Measurements from ENCODE around the gene LRRC8C. TPM values are rescaled to one million over a fixed set of nuclear protein-coding genes. Genes with fewer than 3 reads are reported as not detected.

The LRRC8C gene
- total RNA-seq, 1 donor from 2014 or later, result 9.8 TPM

GRCh38 chr1:89727517-89728312 is 94.8 kb downstream of the LRRC8C start:
- no peak for DNase-seq (ENCODE audit: low read depth)
- no peak overlapping the region for H3K4me3 ChIP-seq (ENCODE audit: low read depth, low read length)
- no peak for TF ChIP-seq CTCF (conservative IDR thresholded peaks at IDR 0.05; ENCODE audit: low read depth, low read length)

GRCh38 chr1:89728381-89728780 is 95.5 kb downstream of the LRRC8C start:
- no peak overlapping the region for H3K4me3 ChIP-seq (ENCODE audit: low read depth, low read length)
- no peak for DNase-seq (ENCODE audit: low read depth)
- no peak for TF ChIP-seq CTCF (conservative IDR thresholded peaks at IDR 0.05; ENCODE audit: low read depth, low read length)

GRCh38 chr1:89732206-89732605 is 99.3 kb downstream of the LRRC8C start:
- H3K4me3 ChIP-seq (ENCODE audit: low read depth, low read length), result no peak overlapping the region

GRCh38 chr1:89732643-89733222 is 99.8 kb downstream of the LRRC8C start:
- no peak for DNase-seq (ENCODE audit: low read depth)
- TF ChIP-seq CTCF (conservative IDR thresholded peaks at IDR 0.05; ENCODE audit: low read depth, low read length), result no peak
- no peak overlapping the region for H3K4me3 ChIP-seq (ENCODE audit: low read depth, low read length)

More at GRCh38 chr1:89732206-89732605, 99.3 kb downstream of the LRRC8C start:
- no peak for DNase-seq (ENCODE audit: low read depth)
- TF ChIP-seq CTCF (conservative IDR thresholded peaks at IDR 0.05; ENCODE audit: low read depth, low read length), result no peak

GRCh38 chr1:89733748-89734147 is 100.8 kb downstream of the LRRC8C start:
- TF ChIP-seq CTCF (conservative IDR thresholded peaks at IDR 0.05; ENCODE audit: low read depth, low read length), result no peak

GRCh38 chr1:89734442-89734841 is 101.5 kb downstream of the LRRC8C start:
- no peak for DNase-seq (ENCODE audit: low read depth)
- no peak for TF ChIP-seq CTCF (conservative IDR thresholded peaks at IDR 0.05; ENCODE audit: low read depth, low read length)
- no peak overlapping the region for H3K4me3 ChIP-seq (ENCODE audit: low read depth, low read length)

More at GRCh38 chr1:89733748-89734147, 100.8 kb downstream of the LRRC8C start:
- no peak for DNase-seq (ENCODE audit: low read depth)
- H3K4me3 ChIP-seq (ENCODE audit: low read depth, low read length), result no peak overlapping the region

All from epithelial cell of proximal tubule (primary cell).